Upper lobe of left lung (tissue), 6 donors: ENCODE results near the gene CHCHD6. TPM values are rescaled to one million over a fixed set of nuclear protein-coding genes. Genes with fewer than 3 reads are reported as not detected.
A peak's percentile ranks its signal among the peaks of the same experiment; 100 is the strongest.

ENCODE experiments used
- ATAC-seq, 2 donors: fragments of 200-7000 bp; cut with Tn5 transposase; one replicate each; pipeline ENCODE4 v1.9.1; 2022; ENCODE audit warnings: mild to moderate bottlenecking in 2 of 2, moderate library complexity in 2 of 2; ENCODE audit not compliant: low FRiP score in 2 of 2
- DNase-seq, 2 donors: peaks; one replicate each; pipeline ENCODE4 v3.0.0-alpha.2; 2019 to 2020
- H3K27ac ChIP-seq, 4 donors: fragments of 200-600 bp; sonication (generic); one replicate each; pipeline ENCODE4 v1.5.1; 2016 to 2019
- H3K27me3 ChIP-seq, 4 donors: fragments of 200-600 bp; sonication (generic); one replicate each; pipeline ENCODE4 v1.5.1; 2017 to 2019
- H3K36me3 ChIP-seq, 4 donors: fragments of 200-600 bp; sonication (generic); one replicate each; pipeline ENCODE4 v1.5.1; 2016 to 2019
- H3K4me1 ChIP-seq, 4 donors: fragments of 200-600 bp; sonication (generic); one replicate each; pipeline ENCODE4 v1.5.1; 2018 to 2019
- H3K4me3 ChIP-seq, 4 donors: fragments of 200-600 bp; sonication (generic); one replicate each; pipeline ENCODE4 v1.5.1; 2017 to 2019; ENCODE audit warnings: mild to moderate bottlenecking in 2 of 4, moderate library complexity in 1 of 4
- H3K9me3 ChIP-seq, 4 donors: fragments of 200-600 bp; sonication (generic); one replicate each; pipeline ENCODE4 v1.5.1; 2018 to 2019
- CTCF ChIP-seq, 6 experiments: fragments of 450-650 bp in 4 of 6; fragments of 200-600 bp in 2 of 6; sonication (generic) in 2 of 6; IDR thresholded peaks; one replicate each; pipeline ENCODE4 v1.5.1; 2016 to 2019; ENCODE audit warnings: antibody characterized with exemption in 6 of 6
- EP300 ChIP-seq, 4 donors: sonication (generic); formaldehyde crosslinking; IDR thresholded peaks; one replicate each; pipeline ENCODE4 v1.5.1; 2017; ENCODE audit warnings: antibody characterized with exemption in 4 of 4, control low read depth in 2 of 4
- POLR2A ChIP-seq, 4 donors: fragments of 450-650 bp; IDR thresholded peaks; one replicate each; pipeline ENCODE4 v1.5.1; 2016 to 2017; ENCODE audit warnings: antibody characterized with exemption in 4 of 4, mild to moderate bottlenecking in 2 of 4
- POLR2AphosphoS5 ChIP-seq, 2 donors: sonication (generic); formaldehyde crosslinking; IDR thresholded peaks; one replicate each; pipeline ENCODE4 v1.5.1; 2017; ENCODE audit warnings: antibody characterized with exemption in 2 of 2
- whole genome bisulfite sequencing, 2 donors: methylation state at CpG; one replicate each; pipeline ENCODE4 v1.1.5; 2017 to 2018; 5-methylcytosine and 5-hydroxymethylcytosine counted together
- total RNA-seq, 6 donors: library from RNA; depleted of rRNA in 4 of 6; stranded (reverse); fragments of >200 nt in 4 of 6; gene quantifications; one replicate each; pipeline versions ENCODE4 v1.1.0 to v1.2.1, GENCODE V29; 2016 to 2021
- donor health status: DM: no; HTN: no; CAD: no; lungs with moderate emphysema.
- donor health status: DM: no; HTN: yes; CAD: no; lungs with severe emphysema.

CHCHD6 gene
- total RNA-seq, 6 donors from 2014 or later: 16.6 to 35.6 (median 21.8) TPM

- peak; percentile 26 to 76 for ATAC-seq
- Histone ChIP-seq H3K36me3 (no peaks in the 10 kb centered on the region), H3K27me3 (no peaks in the 10 kb centered on the region), H3K9me3 (no peaks in the 10 kb centered on the region), H3K27ac (peak overlapping the region in 1 of 4 donors; percentile 24), H3K4me1 (no peaks in the 10 kb centered on the region), H3K4me3 (no peak overlapping the region)
- peak; percentile 37 to 44 for DNase-seq
- TF ChIP-seq POLR2AphosphoS5 (IDR thresholded peaks at IDR 0.05) (no peak), CTCF (IDR thresholded peaks at IDR 0.05) (no peak), EP300 (IDR thresholded peaks at IDR 0.05) (no peak), POLR2A (IDR thresholded peaks at IDR 0.05) (no peak)
- 86 to 87% methylated on average over 12 to 13 of the region's 13 CpGs for WGBS, 2 donors
Observed at GRCh38 chr3:126834596-126835471, 130.8 kb downstream of the CHCHD6 start.

GRCh38 chr3:126835472-126836219, 131.6 kb downstream of the CHCHD6 start:
- Histone ChIP-seq H3K27ac (peak overlapping the region in 1 of 4 donors; percentile 24), H3K36me3 (no peaks in the 10 kb centered on the region), H3K9me3 (no peaks in the 10 kb centered on the region), H3K4me3 (no peak overlapping the region), H3K4me1 (no peaks in the 10 kb centered on the region), H3K27me3 (no peaks in the 10 kb centered on the region)
- WGBS, 2 donors: 80 to 82% methylated on average over 9 of the region's 9 CpGs
- no peak for DNase-seq
- TF ChIP-seq CTCF (IDR thresholded peaks at IDR 0.05) (no peak), POLR2A (IDR thresholded peaks at IDR 0.05) (no peak)
- peak in 1 of 2 donors; percentile 19 for ATAC-seq

- Histone ChIP-seq H3K27me3 (no peaks in the 10 kb centered on the region), H3K9me3 (no peaks in the 10 kb centered on the region), H3K4me1 (no peaks in the 10 kb centered on the region), H3K36me3 (no peaks in the 10 kb centered on the region), H3K4me3 (no peak overlapping the region), H3K27ac (no peak overlapping the region)
- ATAC-seq: no peak
- DNase-seq: no peak
- 93 to 96% methylated on average over 10 of the region's 10 CpGs for WGBS, 2 donors
- TF ChIP-seq POLR2AphosphoS5 (IDR thresholded peaks at IDR 0.05): no peak
Observed at GRCh38 chr3:126836220-126836860, 132.3 kb downstream of the CHCHD6 start.

DNA sequence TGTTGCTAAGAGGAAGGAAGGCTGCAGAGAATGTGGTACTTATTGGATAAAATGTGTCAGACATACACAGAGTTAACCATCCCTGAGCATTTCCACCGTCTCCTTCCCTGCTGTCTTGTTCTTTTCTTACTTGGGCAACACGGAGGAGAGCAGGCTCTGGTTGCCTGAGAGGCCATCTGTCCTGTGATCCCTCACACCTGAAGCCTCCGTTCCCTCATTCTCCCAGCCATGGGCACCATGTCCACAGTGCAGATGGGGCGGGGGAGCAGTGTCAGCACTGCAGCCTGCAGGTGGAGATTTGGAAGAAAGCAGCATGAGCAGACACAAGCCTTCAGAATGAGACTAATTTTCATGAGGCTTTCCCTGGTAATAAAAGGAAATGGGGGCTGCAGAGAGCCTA, 133.7 kb downstream of the CHCHD6 start:
- Histone ChIP-seq H3K27me3 (no peaks in the 10 kb centered on the region), H3K27ac (no peak overlapping the region), H3K36me3 (no peaks in the 10 kb centered on the region), H3K4me1 (no peaks in the 10 kb centered on the region), H3K9me3 (no peaks in the 10 kb centered on the region), H3K4me3 (no peak overlapping the region)
- ATAC-seq: no peak
- TF ChIP-seq CTCF (IDR thresholded peaks at IDR 0.05) (no peak), POLR2AphosphoS5 (IDR thresholded peaks at IDR 0.05) (no peak)
- WGBS, 2 donors: 91% methylated on average over 4 of the region's 4 CpGs
- DNase-seq: no peak
